Activated CD4-positive, alpha-beta T cell treated with anti-CD3 and anti-CD28 coated beads, Interleukin-2, amount 10 ng/mL, durations not matched to agents 24 days and 14 days (primary cell): ENCODE results near the gene FBXL7. TPM values are rescaled to one million over a fixed set of nuclear protein-coding genes. Genes with fewer than 3 reads are reported as not detected.

Experiments
- DNase-seq: peaks from one replicate; pipeline ENCODE4 v3.0.0; 2022
- H3K27ac Mint-ChIP-seq: one replicate; pipeline ENCODE4 v1.8.0; 2022; ENCODE audit warnings: mild to moderate bottlenecking, mixed read lengths
- H3K27me3 Mint-ChIP-seq: one replicate; pipeline ENCODE4 v1.8.0; 2022; ENCODE audit warnings: mixed read lengths
- H3K36me3 Mint-ChIP-seq: one replicate; pipeline ENCODE4 v1.8.0; 2022; ENCODE audit warnings: low read depth, mild to moderate bottlenecking, mixed read lengths
- H3K4me1 Mint-ChIP-seq: one replicate; pipeline ENCODE4 v1.8.0; 2021; ENCODE audit warnings: mixed read lengths
- H3K4me3 Mint-ChIP-seq: one replicate; pipeline ENCODE4 v1.8.0; 2022; ENCODE audit warnings: mild to moderate bottlenecking, moderate library complexity, mixed read lengths
- H3K9me3 Mint-ChIP-seq: one replicate; pipeline ENCODE4 v1.8.0; 2021; ENCODE audit warnings: mixed read lengths
- intact Hi-C: fragments of 100-400 bp; cut with micrococcal nuclease; formaldehyde crosslinking; loops from one replicate; pipeline ENCODE4 v1.15.1; 2023
- total RNA-seq: library from RNA; stranded (reverse); gene quantifications from 2 replicates; pipeline ENCODE4 v1.2.3, GENCODE V29; 2022

Gene FBXL7
- total RNA-seq, 1 donor from 2014 or later = not detected

DNA sequence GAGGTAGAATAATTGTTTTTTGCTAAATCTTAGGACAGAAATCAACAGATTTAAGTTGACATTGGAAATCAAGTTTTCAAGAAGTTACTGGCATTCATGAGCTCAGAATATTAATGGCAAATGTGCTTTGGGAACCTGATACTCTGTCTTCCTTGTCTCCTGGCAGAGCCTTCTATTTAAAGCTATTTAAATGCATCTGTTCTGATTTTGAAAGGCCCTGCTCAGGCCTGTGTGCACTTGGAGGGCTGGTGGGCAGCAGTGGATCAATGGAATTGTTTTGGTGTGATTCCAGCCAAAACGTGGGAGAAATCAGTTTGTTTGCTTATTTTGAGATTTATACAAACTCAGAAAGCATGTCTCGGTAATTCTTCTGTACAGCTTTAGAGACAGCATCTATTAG lies 38.5 kb downstream of the FBXL7 start:
- H3K27me3 Mint-ChIP-seq = no peaks in the 10 kb centered on the region
- no peak overlapping the region for H3K27ac Mint-ChIP-seq
- no peak for DNase-seq
- H3K9me3 Mint-ChIP-seq = no peaks in the 10 kb centered on the region
- no peak overlapping the region for H3K4me3 Mint-ChIP-seq
- intact Hi-C loops = no loop called here
- no peaks in the 10 kb centered on the region for H3K36me3 Mint-ChIP-seq
- no peaks in the 10 kb centered on the region for H3K4me1 Mint-ChIP-seq

DNA sequence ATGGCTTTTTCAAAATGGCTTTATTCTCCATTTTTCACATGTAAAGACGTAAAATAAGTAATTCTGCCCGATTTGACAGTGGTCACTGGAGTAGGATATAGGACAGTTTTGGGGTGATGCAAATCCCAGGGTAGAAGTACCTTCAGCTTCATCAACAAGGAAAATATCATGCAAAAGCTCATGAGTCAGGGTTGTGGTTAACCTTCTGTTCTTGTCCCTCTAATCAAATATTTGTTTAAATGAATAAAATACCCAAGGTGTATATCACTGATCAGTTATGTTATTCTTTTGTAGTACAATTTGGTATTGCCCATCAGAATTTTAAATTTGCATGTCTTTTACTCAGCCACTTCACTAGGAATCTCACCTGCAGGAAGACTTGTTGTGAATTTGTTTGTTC lies 40.0 kb downstream of the FBXL7 start:
- Mint-ChIP-seq H3K9me3 (no peaks in the 10 kb centered on the region), H3K36me3 (no peaks in the 10 kb centered on the region), H3K27ac (no peak overlapping the region), H3K27me3 (no peaks in the 10 kb centered on the region), H3K4me1 (no peaks in the 10 kb centered on the region), H3K4me3 (no peak overlapping the region)
- intact Hi-C loops = no loop called here
- no peak for DNase-seq

GRCh38 chr5:15544039-15544438 lies 44.1 kb downstream of the FBXL7 start:
- Mint-ChIP-seq H3K27me3 (no peaks in the 10 kb centered on the region), H3K9me3 (peaks cover 3% of the 10 kb centered on the region), H3K27ac (no peak overlapping the region), H3K4me1 (no peaks in the 10 kb centered on the region), H3K36me3 (no peaks in the 10 kb centered on the region), H3K4me3 (no peak overlapping the region)
- DNase-seq = no peak
- intact Hi-C loops = no loop called here

- DNase-seq = no peak
- no peaks in the 10 kb centered on the region for H3K27me3 Mint-ChIP-seq
- H3K27ac Mint-ChIP-seq = no peak overlapping the region
- H3K4me1 Mint-ChIP-seq = no peaks in the 10 kb centered on the region
- no peak overlapping the region for H3K4me3 Mint-ChIP-seq
- no peaks in the 10 kb centered on the region for H3K36me3 Mint-ChIP-seq
- H3K9me3 Mint-ChIP-seq = peaks cover 3% of the 10 kb centered on the region
- intact Hi-C loops = no loop called here
Measured at GRCh38 chr5:15545082-15545481, 45.1 kb downstream of the FBXL7 start.

- intact Hi-C loops = no loop called here
- Mint-ChIP-seq H3K9me3 (peaks cover 10% of the 10 kb centered on the region), H3K36me3 (no peaks in the 10 kb centered on the region), H3K27ac (no peak overlapping the region), H3K27me3 (no peaks in the 10 kb centered on the region), H3K4me3 (no peak overlapping the region), H3K4me1 (no peaks in the 10 kb centered on the region)
- DNase-seq = no peak
Measured at GRCh38 chr5:15547261-15547839, 47.4 kb downstream of the FBXL7 start.

GRCh38 chr5:15549961-15550360 lies 50.0 kb downstream of the FBXL7 start:
- Mint-ChIP-seq H3K36me3 (no peaks in the 10 kb centered on the region), H3K4me1 (no peaks in the 10 kb centered on the region), H3K27me3 (no peaks in the 10 kb centered on the region), H3K4me3 (no peak overlapping the region), H3K27ac (no peak overlapping the region), H3K9me3 (peaks cover 17% of the 10 kb centered on the region)
- DNase-seq = no peak
- intact Hi-C loops = no loop called here

DNA sequence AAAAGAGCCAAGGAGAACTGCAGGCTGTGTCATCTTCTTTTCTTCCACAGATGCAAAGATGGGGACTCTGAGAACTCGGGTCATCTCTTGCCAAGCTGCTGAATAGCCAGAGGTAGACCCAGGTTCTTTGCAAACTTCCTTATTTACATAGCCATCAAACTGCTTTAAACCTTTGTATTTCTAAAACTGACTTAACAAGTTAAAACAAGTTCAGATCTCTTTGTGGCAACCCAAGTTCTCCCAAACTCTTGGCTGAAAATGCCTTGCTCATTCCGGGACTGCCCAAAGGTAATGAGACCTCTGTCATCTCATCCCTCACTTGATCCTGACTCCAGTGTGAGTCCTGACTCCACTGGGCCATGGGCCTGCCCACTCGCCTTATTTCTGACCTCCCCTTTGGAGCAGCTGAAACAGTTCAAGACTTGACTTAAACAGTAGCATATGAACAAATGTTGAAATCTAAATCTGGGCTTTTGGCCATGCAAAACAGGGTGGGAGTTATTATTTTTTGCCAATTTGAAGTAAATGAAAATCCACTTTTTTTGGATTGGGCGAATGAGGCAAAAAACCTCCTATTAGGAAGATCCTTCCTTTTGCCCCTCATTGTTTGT lies 50.6 kb downstream of the FBXL7 start:
- H3K9me3 Mint-ChIP-seq = peaks cover 17% of the 10 kb centered on the region
- H3K27me3 Mint-ChIP-seq = no peaks in the 10 kb centered on the region
- no peak overlapping the region for H3K4me3 Mint-ChIP-seq
- no peak for DNase-seq
- no peaks in the 10 kb centered on the region for H3K36me3 Mint-ChIP-seq
- no peak overlapping the region for H3K27ac Mint-ChIP-seq
- intact Hi-C loops = no loop called here
- no peaks in the 10 kb centered on the region for H3K4me1 Mint-ChIP-seq

- no peak for DNase-seq
- H3K4me1 Mint-ChIP-seq = no peaks in the 10 kb centered on the region
- no peak overlapping the region for H3K27ac Mint-ChIP-seq
- H3K4me3 Mint-ChIP-seq = no peak overlapping the region
- no peaks in the 10 kb centered on the region for H3K27me3 Mint-ChIP-seq
- peaks cover 17% of the 10 kb centered on the region for H3K9me3 Mint-ChIP-seq
- H3K36me3 Mint-ChIP-seq = no peaks in the 10 kb centered on the region
- intact Hi-C loops = no loop called here
Measured at GRCh38 chr5:15551113-15551504, 51.1 kb downstream of the FBXL7 start.

DNA sequence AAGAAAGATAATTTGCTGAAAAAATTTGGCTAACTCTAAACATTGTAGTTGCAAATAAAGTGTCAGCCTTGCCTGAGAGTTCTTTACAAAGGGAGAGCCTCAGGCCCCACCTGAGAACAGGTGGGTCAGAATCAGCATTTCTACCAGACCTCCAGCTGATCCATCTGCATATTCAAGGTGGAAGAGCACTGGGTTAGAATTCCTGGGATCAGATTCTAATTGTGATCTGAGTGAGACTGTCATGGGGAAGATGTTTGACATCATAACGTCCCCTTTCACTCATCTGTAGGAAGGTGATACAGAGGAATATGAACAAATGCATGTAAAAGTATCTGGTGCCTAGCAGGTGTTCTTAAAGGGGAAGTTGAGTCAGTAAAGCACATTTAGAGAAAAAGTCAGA lies 54.6 kb downstream of the FBXL7 start:
- DNase-seq = no peak
- Mint-ChIP-seq H3K27ac (no peak overlapping the region), H3K4me1 (no peaks in the 10 kb centered on the region), H3K4me3 (no peak overlapping the region), H3K36me3 (no peaks in the 10 kb centered on the region), H3K27me3 (no peaks in the 10 kb centered on the region), H3K9me3 (peaks cover 14% of the 10 kb centered on the region)
- intact Hi-C loops = no loop called here

GRCh38 chr5:15555176-15555575 lies 55.2 kb downstream of the FBXL7 start:
- H3K9me3 Mint-ChIP-seq = peaks cover 14% of the 10 kb centered on the region
- intact Hi-C loops = no loop called here
- no peaks in the 10 kb centered on the region for H3K4me1 Mint-ChIP-seq
- no peak overlapping the region for H3K4me3 Mint-ChIP-seq
- no peak for DNase-seq
- H3K27me3 Mint-ChIP-seq = no peaks in the 10 kb centered on the region
- H3K27ac Mint-ChIP-seq = no peak overlapping the region
- no peaks in the 10 kb centered on the region for H3K36me3 Mint-ChIP-seq

DNA sequence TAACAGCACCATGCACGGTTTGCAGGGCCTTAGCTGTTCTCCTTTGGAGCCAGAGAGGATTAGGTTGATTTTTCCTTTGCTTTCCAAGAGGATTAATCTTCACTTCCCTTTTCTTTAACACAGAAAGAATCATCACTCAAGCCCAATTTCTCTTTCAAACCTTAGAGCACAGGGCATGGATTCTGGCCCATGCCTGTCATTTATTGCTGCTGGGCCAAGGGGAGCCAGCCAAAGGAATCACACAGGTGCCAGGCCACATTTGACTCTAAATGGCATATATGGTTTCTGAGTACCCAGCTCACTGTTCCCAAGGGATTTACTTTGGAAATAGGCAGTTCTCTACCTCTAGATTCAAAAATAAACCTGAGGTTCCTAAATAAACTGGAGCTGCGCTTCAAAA lies 58.3 kb downstream of the FBXL7 start:
- Mint-ChIP-seq H3K27me3 (no peaks in the 10 kb centered on the region), H3K4me3 (no peak overlapping the region), H3K27ac (no peak overlapping the region), H3K36me3 (no peaks in the 10 kb centered on the region), H3K9me3 (peaks cover under 1% of the 10 kb centered on the region), H3K4me1 (no peaks in the 10 kb centered on the region)
- intact Hi-C loops = no loop called here
- no peak for DNase-seq

GRCh38 chr5:15558681-15559080 lies 58.7 kb downstream of the FBXL7 start:
- H3K4me3 Mint-ChIP-seq = no peak overlapping the region
- no peak for DNase-seq
- H3K27ac Mint-ChIP-seq = no peak overlapping the region
- H3K4me1 Mint-ChIP-seq = no peaks in the 10 kb centered on the region
- H3K27me3 Mint-ChIP-seq = no peaks in the 10 kb centered on the region
- no peaks in the 10 kb centered on the region for H3K36me3 Mint-ChIP-seq
- intact Hi-C loops = no loop called here
- no peaks in the 10 kb centered on the region for H3K9me3 Mint-ChIP-seq

GRCh38 chr5:15560421-15560820 lies 60.4 kb downstream of the FBXL7 start:
- Mint-ChIP-seq H3K27me3 (no peaks in the 10 kb centered on the region), H3K4me3 (no peak overlapping the region), H3K27ac (no peak overlapping the region), H3K9me3 (no peaks in the 10 kb centered on the region), H3K36me3 (no peaks in the 10 kb centered on the region), H3K4me1 (no peaks in the 10 kb centered on the region)
- DNase-seq = no peak
- intact Hi-C loops = no loop called here

- Mint-ChIP-seq H3K4me1 (no peaks in the 10 kb centered on the region), H3K4me3 (no peak overlapping the region), H3K27ac (no peak overlapping the region), H3K9me3 (no peaks in the 10 kb centered on the region), H3K36me3 (no peaks in the 10 kb centered on the region), H3K27me3 (no peaks in the 10 kb centered on the region)
- intact Hi-C loops = no loop called here
- DNase-seq = no peak
Measured at GRCh38 chr5:15564523-15564922, 64.5 kb downstream of the FBXL7 start.

- Mint-ChIP-seq H3K27me3 (no peaks in the 10 kb centered on the region), H3K4me3 (no peak overlapping the region), H3K4me1 (no peaks in the 10 kb centered on the region), H3K36me3 (no peaks in the 10 kb centered on the region), H3K9me3 (no peaks in the 10 kb centered on the region), H3K27ac (no peak overlapping the region)
- no peak for DNase-seq
- intact Hi-C loops = no loop called here
Measured at GRCh38 chr5:15564957-15565356, 65.0 kb downstream of the FBXL7 start.
